Chondrocyte (in vitro differentiated cells): Measurements from ENCODE around the gene RBMS2. TPM values are rescaled to one million over a fixed set of nuclear protein-coding genes. Genes with fewer than 3 reads are reported as not detected.

Experiments used
- DNase-seq: peaks from one replicate; pipeline ENCODE4 v3.0.0; 2021; ENCODE audit warnings: mixed read lengths, low spot score
- H3K27ac Mint-ChIP-seq: one replicate; pipeline ENCODE4 v1.8.0; 2021; ENCODE audit warnings: mild to moderate bottlenecking, moderate library complexity, mixed read lengths; ENCODE audit not compliant: unreplicated experiment
- H3K27me3 Mint-ChIP-seq: 2 replicates; pipeline ENCODE4 v1.8.0; 2021; ENCODE audit warnings: low read depth, mixed read lengths
- H3K36me3 Mint-ChIP-seq: 2 replicates; pipeline ENCODE4 v1.8.0; 2021; ENCODE audit warnings: low read depth, mixed read lengths
- H3K4me1 Mint-ChIP-seq: 2 replicates; pipeline ENCODE4 v1.8.0; 2021; ENCODE audit warnings: low read depth, mild to moderate bottlenecking, mixed read lengths
- H3K4me3 Mint-ChIP-seq: one replicate; pipeline ENCODE4 v1.8.0; 2021; ENCODE audit warnings: mild to moderate bottlenecking, moderate library complexity, mixed read lengths; ENCODE audit not compliant: unreplicated experiment
- H3K9me3 Mint-ChIP-seq: 2 replicates; pipeline ENCODE4 v1.8.0; 2021; ENCODE audit warnings: low read depth, mixed read lengths
- long read RNA-seq: library from polyadenylated mRNA; stranded (forward); transcript quantifications from one replicate; pipeline ENCODE4 v2.0.0, GENCODE V29; 2021
- total RNA-seq: library from RNA; stranded (reverse); gene quantifications from 3 replicates; pipeline ENCODE4 v1.2.1, GENCODE V29; 2021
- TF ChIP-seq, protein P1 (sequence below): fragments of 200-600 bp; sonication (generic); IDR thresholded peaks from 2 replicates; pipeline ENCODE4 v1.5.0; 2021; ENCODE audit warnings: antibody characterized with exemption, mild to moderate bottlenecking, moderate library complexity

Gene RBMS2
- 57.0 to 65.3 TPM (median 57.6 TPM) in 3 replicates for total RNA-seq
- long read RNA-seq, full-length matches to known transcripts = 7 of 33 reads
- long read RNA-seq, partial matches to known transcripts = 17 of 33 reads
- long read RNA-seq, other reads (novel, unspliced or antisense) = 9 of 33 reads

- H3K4me3 Mint-ChIP-seq = peak within 1 kb of the TSS; percentile 89
- DNase-seq = no peak
These were observed at the start of gene RBMS2 for GRCh38 chr12:56521590-56522371. TSS of gene RBMS2 (plus strand) at chr12:56521820. CDS start at chr12:56522024, 204 bp downstream.

DNA sequence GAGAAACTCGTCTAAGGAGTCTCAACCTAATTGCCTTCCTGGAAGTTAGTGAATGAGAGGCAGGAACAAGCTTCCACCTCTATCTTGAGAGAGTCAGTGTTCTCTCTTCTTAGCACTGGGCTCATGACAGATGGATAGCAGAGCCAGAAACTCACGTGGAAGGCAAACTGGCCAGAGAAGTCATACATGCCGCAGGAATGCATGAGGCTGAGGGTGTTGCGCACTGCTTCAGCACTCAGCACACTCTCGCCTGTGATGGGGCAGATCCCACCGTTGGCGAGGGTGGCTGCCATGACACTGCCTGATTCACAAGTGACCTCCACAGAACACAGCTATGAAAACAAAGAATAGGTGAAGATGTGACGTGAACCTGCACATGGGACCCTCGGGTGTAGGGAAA, 47.2 kb upstream of the RBMS2 start:
- Mint-ChIP-seq H3K9me3 (no peaks in the 10 kb centered on the region), H3K27me3 (no peaks in the 10 kb centered on the region), H3K4me1 (peaks cover 7% of the 10 kb centered on the region), H3K27ac (no peak overlapping the region), H3K36me3 (no peaks in the 10 kb centered on the region), H3K4me3 (no peak overlapping the region)
- TF ChIP-seq, protein P1, sequence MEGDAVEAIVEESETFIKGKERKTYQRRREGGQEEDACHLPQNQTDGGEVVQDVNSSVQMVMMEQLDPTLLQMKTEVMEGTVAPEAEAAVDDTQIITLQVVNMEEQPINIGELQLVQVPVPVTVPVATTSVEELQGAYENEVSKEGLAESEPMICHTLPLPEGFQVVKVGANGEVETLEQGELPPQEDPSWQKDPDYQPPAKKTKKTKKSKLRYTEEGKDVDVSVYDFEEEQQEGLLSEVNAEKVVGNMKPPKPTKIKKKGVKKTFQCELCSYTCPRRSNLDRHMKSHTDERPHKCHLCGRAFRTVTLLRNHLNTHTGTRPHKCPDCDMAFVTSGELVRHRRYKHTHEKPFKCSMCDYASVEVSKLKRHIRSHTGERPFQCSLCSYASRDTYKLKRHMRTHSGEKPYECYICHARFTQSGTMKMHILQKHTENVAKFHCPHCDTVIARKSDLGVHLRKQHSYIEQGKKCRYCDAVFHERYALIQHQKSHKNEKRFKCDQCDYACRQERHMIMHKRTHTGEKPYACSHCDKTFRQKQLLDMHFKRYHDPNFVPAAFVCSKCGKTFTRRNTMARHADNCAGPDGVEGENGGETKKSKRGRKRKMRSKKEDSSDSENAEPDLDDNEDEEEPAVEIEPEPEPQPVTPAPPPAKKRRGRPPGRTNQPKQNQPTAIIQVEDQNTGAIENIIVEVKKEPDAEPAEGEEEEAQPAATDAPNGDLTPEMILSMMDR = no peak
- no peak for DNase-seq

More at GRCh38 chr12:56521590-56522371, at the start of gene RBMS2:
- no peaks in the 10 kb centered on the region for H3K9me3 Mint-ChIP-seq
- peak within 1 kb of the TSS; percentile 94 for H3K27ac Mint-ChIP-seq
- H3K27me3 Mint-ChIP-seq = no peaks in the 10 kb centered on the region
- H3K36me3 Mint-ChIP-seq = no peaks in the 10 kb centered on the region
- H3K4me1 Mint-ChIP-seq = peaks cover 60% of the 10 kb centered on the region
- TF ChIP-seq, protein P1 = no peak

- Mint-ChIP-seq H3K27me3 (no peaks in the 10 kb centered on the region), H3K36me3 (no peaks in the 10 kb centered on the region), H3K4me1 (no peaks in the 10 kb centered on the region), H3K27ac (no peak overlapping the region), H3K9me3 (no peaks in the 10 kb centered on the region), H3K4me3 (no peak overlapping the region)
- DNase-seq = no peak
- TF ChIP-seq, protein P1 = no peak
These were observed 45.5 kb upstream of the RBMS2 start for GRCh38 chr12:56476143-56476542.

DNA sequence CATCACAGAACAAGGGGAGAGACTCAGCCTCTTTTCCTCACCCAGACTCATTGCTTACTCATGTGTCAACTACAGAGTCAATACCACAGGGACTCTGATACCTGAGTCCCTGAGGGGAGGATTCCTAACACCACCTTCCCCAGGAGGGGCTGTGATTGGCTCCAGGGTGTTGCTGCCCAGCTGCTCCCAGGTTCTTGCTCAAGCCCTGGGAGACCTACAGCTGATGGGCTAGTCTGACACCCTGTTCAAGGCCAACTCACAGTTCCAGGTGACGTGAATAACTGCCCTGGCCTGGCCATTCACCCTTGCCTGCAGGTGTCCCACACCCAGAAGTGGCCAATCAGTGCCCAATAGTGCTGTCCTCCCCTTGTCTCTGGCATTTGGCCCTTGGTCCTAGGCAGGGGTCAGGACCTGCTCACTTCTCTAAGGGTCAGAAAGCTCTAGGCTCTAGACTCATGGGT, 44.6 kb upstream of the RBMS2 start:
- Mint-ChIP-seq H3K4me3 (no peak overlapping the region), H3K9me3 (no peaks in the 10 kb centered on the region), H3K27me3 (no peaks in the 10 kb centered on the region), H3K4me1 (no peaks in the 10 kb centered on the region), H3K36me3 (no peaks in the 10 kb centered on the region), H3K27ac (no peak overlapping the region)
- TF ChIP-seq, protein P1 = no peak
- no peak for DNase-seq

GRCh38 chr12:56477521-56478225, 43.9 kb upstream of the RBMS2 start:
- no peaks in the 10 kb centered on the region for H3K36me3 Mint-ChIP-seq
- H3K27me3 Mint-ChIP-seq = no peaks in the 10 kb centered on the region
- H3K4me3 Mint-ChIP-seq = no peak overlapping the region
- no peak for DNase-seq
- H3K9me3 Mint-ChIP-seq = no peaks in the 10 kb centered on the region
- H3K27ac Mint-ChIP-seq = no peak overlapping the region
- TF ChIP-seq, protein P1 = no peak
- H3K4me1 Mint-ChIP-seq = no peaks in the 10 kb centered on the region
